ENCODE measurements around the gene COL4A1. TPM values are rescaled to one million over a fixed set of nuclear protein-coding genes. Genes with fewer than 3 reads are reported as not detected.

The COL4A1 gene
- total RNA-seq, 1 donor from 2014 or later, result 1,882 TPM

DNA sequence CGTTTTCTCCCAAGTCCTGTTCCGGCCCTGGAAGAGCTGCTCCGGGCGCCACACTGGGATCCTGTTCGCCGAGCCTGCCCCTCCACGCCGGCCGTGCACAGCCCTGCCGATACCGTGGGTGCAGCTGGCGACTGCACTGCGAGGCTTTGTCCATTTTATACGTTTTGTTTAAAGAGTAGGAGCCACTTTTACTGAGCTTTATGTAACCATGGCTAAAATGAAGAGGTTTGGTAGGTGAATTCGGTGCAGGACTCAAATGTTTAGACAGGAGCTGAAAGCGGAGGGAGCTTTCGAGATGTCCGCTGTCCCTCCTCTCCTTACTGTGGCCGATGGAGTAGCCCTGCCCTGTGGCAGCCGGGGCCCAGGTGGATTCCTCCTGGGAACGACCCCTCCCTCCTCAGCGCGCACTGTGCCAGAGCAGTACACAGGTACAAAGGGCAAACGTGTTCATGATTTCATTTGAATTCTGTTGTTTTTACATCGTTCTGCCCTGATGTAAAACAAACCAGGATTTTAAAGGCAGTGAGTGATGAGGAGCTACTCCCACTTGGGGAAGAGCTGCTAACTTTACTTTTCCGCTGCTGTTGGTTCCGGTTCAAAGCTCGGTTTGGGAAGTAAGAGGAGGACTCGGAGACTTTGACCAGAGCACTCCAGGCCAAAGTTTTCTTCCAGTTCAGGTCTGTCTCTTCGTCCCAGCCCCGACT, 1.9 kb upstream of the COL4A1 start:
- no peak for DNase-seq

DNA sequence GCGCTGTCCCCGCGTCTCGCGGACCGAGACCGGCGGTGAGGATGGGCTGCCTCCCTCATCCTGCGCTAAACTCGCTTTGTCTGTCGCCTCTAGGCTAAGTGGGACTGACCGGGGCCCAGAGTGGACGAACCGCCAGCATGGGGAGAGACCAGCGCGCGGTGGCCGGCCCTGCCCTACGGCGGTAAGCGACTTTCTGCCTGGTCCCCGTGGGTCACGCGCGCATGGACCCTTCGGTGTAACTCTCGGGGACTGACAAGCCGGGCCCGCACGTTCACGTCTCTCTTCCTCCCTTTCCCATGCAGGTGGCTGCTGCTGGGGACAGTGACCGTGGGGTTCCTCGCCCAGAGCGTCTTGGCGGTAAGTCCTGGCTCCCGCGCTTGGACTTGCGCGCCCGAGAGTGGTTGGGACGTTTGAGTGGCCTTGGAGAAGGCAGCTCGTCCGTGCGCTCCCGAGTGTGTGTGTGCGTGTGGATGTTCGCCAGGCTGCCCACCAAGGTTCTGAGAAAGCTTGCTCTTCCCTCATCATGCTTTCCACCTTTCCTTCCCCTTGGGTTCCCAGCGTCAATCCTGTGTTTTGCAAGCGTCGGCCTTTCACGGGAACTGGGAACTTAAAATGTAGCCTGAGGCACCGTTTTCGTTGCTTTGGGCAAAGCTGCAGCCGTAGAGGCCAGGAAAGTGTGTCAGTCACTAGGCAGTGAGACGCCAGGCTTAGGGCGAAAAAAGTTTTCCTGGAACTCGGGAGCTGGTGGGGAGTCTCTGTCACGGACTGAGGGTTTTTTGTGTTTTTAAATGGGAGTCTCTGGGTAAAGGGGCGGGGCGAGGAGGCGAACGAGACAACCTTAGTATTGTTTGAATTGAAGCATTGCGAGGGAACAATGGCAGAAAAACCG, 1.1 kb upstream of the COL4A1 start:
- DNase-seq, result peak; percentile 74

DNA sequence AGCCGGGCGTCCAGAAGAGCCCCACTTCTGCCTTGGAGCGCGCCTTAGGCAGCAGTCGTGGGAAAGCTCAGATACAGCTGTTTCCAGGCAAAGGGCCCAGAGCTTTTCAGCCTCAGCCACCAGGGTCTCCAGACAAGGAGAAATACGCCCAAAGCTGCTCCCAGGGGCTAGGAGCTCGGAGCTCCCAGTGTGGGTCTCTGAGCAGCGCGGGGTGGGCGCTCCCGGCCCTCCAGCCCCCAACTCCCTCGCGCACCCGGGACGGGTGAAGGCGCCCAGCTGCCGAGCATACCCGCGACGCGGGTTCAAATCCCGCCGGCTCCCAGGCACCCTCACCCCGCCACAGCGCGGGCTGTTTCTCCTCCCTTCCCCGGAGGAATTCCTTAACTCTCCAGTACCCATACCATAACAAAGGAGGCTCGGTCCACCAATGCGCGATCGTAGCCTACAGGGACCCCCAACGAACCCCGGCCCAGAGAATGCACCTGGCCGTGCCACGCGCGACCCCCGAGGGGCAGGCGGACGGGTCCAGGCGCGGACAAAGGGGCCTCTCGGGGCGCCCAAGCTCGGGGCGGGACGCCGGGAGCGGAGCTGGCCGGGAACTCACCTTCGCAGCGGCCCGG, 507 bp downstream of the COL4A1 start:
- DNase-seq, result peak; percentile 59

DNA sequence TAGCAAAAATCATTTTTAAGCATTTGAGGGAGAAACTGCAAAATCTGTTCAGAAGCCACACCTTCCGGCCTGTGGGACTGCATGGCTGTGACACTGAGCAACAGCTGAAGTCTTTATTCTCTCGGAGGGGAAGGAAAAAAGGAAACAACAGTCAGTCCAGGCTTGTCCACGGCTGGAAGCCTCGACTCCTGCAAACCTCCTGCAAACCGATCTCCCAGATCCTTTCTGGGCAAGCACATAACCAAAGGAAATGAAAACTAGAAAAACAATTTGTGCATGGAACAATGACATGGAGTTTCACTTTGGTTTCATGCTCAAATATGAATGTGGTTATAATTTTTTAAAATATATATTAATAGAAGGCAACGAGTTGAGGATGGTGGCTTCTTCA, 1.0 kb downstream of the COL4A1 start:
- DNase-seq, result peak; percentile 50

DNA sequence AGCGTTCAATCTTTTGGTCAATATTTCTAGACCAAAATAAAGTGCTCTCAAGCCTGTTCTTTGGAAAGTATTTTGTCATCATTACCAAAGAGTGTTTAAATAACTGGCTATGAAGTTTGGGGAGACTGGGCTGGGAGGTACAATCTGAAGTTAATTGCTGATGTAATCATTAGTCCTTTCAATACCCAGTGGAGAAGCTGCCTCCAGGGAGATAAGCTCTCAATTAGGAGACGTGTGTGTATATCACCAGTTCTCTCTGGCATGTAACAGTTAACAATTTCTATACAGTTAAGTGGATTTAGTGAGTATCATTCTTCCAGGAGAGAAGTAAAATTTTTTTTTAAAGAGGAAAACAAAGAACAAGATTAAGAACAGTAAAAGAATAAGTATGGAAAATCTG, 1.4 kb downstream of the COL4A1 start:
- DNase-seq, result no peak

DNA sequence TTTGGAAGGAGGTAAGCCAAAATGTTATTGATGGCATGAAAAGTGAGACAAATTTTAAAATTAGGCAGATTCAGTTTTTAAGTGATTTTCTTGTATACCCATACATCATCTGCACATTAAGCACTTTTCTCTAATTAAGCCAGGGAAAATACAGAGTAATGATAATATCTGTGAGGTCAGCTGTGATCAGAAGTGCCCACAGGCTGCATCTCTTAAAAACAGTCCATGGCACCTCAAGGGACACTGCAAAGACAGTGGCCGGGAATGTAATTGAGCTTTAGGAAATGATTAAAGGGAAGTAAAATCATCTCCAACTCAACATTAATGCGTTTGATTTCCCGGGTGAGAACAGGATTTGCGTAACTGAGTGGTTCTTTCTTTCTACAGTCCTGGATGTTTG, 2.0 kb downstream of the COL4A1 start:
- DNase-seq, result no peak

GRCh38 chr13:110304256-110304655, 2.7 kb downstream of the COL4A1 start:
- peak; percentile 57 for DNase-seq

DNA sequence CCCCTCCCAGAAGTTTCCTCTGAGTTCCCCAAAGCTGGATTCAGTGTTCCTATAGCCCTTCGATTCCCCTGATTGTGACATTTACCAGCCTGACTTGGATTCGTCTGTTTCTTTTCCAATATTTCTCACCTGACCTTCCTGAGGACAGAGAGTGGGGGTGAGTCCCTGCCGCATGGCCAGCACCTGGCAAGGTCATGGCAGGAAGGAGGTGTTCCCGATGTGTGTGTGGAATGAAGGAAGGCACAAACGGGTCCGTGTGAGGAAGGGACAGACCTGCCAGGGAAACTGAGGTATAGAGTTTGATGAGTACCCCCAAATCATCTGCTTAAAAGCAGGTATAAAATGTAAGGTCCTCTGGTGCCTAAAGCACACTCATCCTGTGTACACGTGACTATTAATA, 3.3 kb downstream of the COL4A1 start:
- no peak for DNase-seq

DNA sequence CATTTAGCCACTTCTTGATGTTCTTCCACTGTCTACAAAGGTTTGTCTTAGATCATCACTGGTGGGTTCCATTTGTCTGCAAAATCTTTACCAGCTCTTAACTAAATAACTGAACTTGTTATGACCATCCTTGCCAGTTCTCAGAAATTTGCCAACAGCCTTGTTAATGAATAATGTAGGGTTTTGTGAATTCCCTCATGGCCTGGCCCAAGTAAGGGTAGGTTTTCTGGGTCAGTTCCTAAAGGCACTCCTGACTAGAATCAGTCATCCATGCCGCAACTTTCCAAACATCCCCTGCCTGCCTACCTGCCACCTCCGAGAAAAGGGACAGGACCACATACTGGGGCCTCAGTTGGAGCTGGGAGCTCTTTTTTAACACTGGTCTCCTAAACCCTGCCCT, 4.0 kb downstream of the COL4A1 start:
- no peak for DNase-seq

DNA sequence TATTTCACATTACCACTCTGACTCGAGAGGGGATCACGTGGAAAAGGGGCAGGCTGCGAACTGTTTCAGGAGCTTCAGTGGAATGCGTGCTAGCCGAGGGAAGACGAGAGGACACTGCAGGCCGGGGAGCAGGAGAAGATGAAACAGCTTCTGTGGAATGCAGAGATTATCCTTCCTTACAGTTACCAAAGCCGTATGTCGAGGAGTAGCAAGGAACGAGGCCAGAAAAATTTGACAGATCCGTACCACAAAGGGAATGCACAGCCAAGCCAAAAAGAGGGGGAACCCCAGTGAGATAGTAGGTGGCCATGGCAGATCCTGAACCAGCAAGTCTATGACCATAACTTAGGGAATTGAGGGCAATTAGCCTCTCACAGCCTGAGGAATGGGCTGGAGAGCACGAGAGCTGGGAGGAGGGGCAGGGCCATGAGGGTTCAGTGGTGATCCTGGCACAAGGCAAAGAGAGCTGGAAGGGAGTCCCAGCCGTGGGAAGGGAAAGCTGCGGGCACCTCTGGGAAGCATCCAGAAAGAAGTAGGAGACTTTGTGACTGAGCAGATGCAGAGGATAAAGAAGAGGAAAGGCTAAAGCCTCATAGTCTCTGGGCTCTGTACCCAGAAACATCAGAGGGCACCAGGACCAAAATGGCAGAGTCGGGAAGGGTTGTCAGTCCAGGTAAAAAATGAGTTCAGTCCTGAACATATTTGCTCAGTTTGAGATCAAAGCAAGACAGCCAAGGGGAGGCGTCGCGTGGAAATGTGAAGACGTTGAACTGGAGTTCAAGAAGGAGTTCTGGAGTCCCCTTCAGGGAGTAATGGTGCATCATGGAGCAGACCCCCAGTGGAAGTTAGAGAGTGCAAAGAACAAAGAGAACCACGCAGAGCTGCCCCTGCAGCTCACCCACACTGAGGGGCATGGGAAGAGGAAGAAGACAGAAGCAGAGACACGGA, 5.1 kb downstream of the COL4A1 start:
- DNase-seq, result no peak

DNA sequence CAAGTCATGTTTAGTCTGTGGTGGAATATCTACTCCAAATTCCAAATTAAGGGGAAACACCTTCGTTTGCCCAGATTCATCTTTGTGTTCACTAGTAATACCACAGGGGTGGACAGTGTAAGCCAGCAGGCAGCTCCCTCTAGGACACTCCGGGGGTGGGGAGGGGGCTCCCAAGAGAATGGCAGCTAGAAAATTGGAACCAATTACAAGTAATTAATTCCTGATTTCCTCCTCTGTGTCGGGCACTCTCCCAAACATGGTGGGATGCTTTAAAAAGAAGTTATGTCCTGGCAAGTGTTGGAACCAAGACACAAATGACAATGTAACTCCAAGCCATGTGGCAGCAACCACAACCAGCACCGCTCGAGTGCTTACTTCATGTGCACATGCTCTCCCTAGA, 5.9 kb downstream of the COL4A1 start:
- no peak for DNase-seq

DNA sequence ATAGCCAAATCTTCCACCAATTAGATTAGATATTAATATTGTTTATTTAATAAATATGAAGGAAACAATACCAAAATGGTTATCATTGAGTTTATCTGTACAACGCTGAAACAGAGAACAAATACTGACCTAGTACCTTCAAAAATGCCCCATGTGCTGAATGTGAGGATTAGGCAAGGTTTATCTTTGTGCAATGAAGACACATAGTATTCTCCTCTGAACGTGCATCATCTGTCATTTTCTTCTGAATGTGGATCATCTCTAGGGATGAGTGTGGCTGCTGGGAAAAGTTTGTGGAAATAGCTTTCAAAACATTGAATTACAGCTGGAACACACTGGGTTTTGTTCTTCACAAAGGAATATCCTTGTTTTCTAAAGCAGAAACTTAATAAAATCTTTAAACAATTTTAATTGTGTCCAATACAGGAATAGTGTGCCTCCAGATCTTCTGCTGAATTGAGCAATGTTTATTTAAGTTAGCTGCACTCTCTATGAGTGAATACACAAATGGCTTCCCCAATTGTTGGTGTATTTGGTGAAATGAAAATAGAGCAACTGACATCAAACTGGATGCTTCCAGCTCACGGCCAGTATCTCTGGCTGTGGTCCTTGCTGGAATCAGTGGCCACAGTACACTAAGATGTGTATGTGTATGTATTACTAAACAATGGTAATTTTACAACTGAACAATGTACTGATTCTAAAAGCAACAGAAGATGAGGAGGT, 6.7 kb downstream of the COL4A1 start:
- no peak for DNase-seq

DNA sequence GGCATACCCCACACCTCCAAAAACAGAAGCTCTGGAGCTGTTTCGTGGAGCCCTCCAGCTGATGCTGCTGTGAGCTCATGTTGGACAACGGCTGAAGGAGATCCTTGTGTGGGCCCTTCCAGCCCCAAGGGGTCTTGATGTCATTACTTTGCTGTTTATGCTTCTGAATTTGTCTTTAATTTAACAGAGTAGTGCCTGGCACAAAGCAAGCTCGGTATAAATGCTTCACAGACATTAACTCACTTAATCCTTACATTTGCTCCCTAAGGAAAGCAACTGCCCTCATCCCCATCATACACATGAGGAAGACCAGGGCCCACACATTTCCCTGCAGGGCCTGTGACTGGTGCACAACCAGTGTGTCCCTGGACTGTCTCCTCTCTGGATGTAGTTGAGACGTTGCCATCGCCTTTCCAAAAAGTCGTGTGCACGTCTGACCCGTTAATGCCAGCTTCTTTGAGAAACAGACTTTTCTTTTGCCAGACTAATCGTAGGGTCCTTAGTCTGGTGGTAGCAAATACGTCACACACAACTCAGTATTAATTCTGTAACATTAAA, 7.6 kb downstream of the COL4A1 start:
- no peak for DNase-seq

- DNase-seq, result peak; percentile 70
These were observed 8.3 kb downstream of the COL4A1 start for GRCh38 chr13:110298505-110299282.

DNA sequence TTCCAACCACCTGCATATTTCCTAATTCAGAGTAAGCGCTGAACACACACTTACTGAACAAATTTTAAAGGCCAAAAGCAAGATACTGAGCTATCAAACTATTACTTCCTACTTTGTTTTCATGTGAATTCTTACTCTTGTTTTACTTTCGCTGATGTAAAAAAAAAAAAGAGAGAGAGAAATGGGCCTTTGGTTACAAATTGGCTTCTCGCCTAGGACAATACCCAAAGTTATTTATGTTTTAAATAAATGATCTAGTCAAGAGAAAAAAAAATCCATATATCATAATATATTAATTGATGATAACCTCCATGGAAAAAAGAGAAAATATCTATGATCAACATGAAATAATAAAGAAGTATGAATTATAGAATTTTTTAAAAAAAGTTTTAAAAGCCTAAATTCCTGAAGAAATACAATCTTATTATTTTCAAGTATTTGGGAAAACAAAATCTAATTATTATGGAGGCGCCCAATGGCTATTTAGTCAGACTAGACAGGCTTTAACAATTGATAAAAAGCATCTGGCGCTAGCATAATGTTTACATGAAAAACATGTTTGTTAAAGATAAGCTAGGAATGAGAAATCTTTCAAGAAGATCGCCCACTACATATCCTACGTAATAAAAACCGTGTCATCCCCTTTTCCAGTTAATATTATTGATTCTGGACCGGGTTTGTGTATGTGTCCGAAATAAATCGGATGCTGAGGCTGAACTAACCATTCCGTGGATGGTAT, 9.0 kb downstream of the COL4A1 start:
- no peak for DNase-seq

- DNase-seq, result peak; percentile 60
These were observed 9.9 kb downstream of the COL4A1 start for GRCh38 chr13:110297011-110297410.

GRCh38 chr13:110294622-110295021, 12.3 kb downstream of the COL4A1 start:
- no peak for DNase-seq

- DNase-seq, result no peak
These were observed 12.8 kb downstream of the COL4A1 start for GRCh38 chr13:110294146-110294545.

GRCh38 chr13:110293649-110294048, 13.3 kb downstream of the COL4A1 start:
- peak; percentile 54 for DNase-seq

DNA sequence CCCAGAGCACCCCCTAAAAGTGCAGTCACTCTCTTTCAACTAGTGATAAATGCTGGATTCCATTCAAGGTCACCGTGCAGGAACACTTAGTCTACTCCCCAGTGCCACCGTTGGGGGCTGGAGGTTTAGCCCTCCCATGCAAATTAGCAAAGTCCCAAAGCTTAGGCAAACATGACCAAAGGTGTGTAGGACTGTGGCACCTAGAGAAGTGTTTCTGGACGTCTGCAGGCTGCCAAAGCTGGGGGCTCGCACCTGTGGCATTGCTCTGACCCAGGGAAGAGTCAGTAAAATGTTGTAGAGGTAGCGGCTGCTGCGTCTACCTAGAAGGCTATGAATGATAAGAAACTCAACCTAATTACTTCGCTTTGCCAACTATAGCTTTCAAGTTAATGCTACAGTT, 13.9 kb downstream of the COL4A1 start:
- DNase-seq, result no peak
